ENCODE data around the gene CDIPT. TPM values are rescaled to one million over a fixed set of nuclear protein-coding genes. Genes with fewer than 3 reads are reported as not detected.

Gene CDIPT
- total and polyA plus RNA-seq, 2 of the 4 experiments (the other 2 are of a cell fraction), result 47.1 to 100 TPM

DNA sequence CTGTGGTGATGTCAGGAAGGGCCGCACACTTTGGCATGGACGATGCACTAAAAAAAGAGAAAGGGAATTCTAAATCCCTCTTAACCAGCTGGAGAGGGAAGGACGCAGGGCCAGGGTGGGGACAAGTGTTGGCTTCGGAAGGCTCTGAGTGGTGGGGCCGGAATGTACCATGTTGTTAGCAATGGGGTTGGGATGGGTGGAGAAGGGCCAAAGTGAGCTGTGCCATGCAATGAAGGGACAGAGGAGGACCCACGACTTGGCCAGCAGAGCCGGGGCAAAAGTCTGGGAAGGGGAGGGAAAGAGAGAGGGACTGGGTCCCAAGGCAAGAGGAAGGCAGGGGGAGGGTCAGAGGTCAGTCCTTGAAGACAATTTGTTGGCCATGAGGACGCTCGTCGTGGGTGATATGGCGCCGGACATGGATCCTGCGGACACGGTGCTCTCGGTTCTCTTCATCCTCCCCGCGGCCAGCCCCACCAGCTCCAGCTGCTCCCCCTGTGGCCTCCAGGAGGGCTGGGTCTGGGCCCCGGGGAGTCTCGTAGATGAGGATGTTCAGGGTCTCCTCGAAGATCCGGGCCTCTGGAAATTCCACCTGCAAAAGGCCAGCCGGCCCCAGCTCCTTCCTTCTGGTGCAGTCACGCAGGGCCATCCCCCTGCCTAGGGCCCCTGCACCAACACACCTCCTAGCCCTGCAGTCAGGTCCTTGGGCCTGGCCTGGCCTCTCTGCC, 43.7 kb upstream of the CDIPT start:
- Histone ChIP-seq H3K4me3 (ENCODE audit: insufficient read depth, low read depth, low read length) (no peak overlapping the region), H4K8ac (ENCODE audit: low read depth in 2 of 2, low read length in 2 of 2) (no peak overlapping the region), H2AK9ac (replicated peaks; ENCODE audit: low read depth, low read length, poor library complexity) (no peak overlapping the region), H3K14ac (replicated peaks; ENCODE audit: low read depth, low read length) (no peak overlapping the region), H2BK15ac (ENCODE audit: low read depth, low read length) (no peak overlapping the region), H3K36me3 (ENCODE audit: control insufficient read depth, insufficient read depth, low read length) (peaks cover 16% of the 10 kb centered on the region), H3K4me2 (ENCODE audit: low read depth, low read length) (no peak overlapping the region), H3K9ac (ENCODE audit: low read depth, low read length) (no peak overlapping the region), H3K27ac (ENCODE audit: insufficient read depth, low read length) (no peak overlapping the region), H2BK20ac (ENCODE audit: low read depth, low read length) (no peak overlapping the region), H3K9me3 (ENCODE audit: control insufficient read depth, insufficient read depth, low read length) (no peaks in the 10 kb centered on the region), H4K91ac (ENCODE audit: insufficient read depth, low read depth, low read length) (no peak overlapping the region), H3K56ac (ENCODE audit: extremely low read depth, insufficient read depth, low read length) (no peak overlapping the region), H3K4me1 (ENCODE audit: control insufficient read depth, insufficient read depth, low read length) (peaks cover 3% of the 10 kb centered on the region), H4K20me1 (ENCODE audit: insufficient read depth, low read length) (peaks cover 7% of the 10 kb centered on the region), H3K4ac (ENCODE audit: low read depth, low read length) (no peak overlapping the region), H2BK120ac (ENCODE audit: low read depth, low read length) (no peak overlapping the region), H3K79me1 (ENCODE audit: low read depth in 1 of 2, low read length in 2 of 2) (peaks cover 13 to 30% of the 10 kb centered on the region in 2 experiments), H3K9me1 (ENCODE audit: insufficient read depth, low read length) (peaks cover 21% of the 10 kb centered on the region), H2AFZ (replicated peaks; ENCODE audit: low read length, poor library complexity) (no peak overlapping the region), H3K27me3 (ENCODE audit: control insufficient read depth, insufficient read depth, low read length) (no peaks in the 10 kb centered on the region), H3K23ac (ENCODE audit: low read depth, low read length) (no peak overlapping the region), H2BK5ac (ENCODE audit: low read depth, low read length, poor library complexity, severe bottlenecking) (no peak overlapping the region), H3K18ac (ENCODE audit: low read depth, low read length) (no peak overlapping the region), H4K5ac (ENCODE audit: low read depth, low read length) (no peak overlapping the region), H2AK5ac (ENCODE audit: low read depth, low read length) (no peak overlapping the region)
- in situ Hi-C loops (cut with MboI; ENCODE audit: low sequenced_read_pairs) (no loop called here), intact Hi-C loops (cut with micrococcal nuclease) (no loop called here), dilution Hi-C loops (cut with HindIII; ENCODE audit: low sequenced_read_pairs, unreplicated experiment) (no loop called here)
- 92% methylated on average over 7 of the region's 23 CpGs; no CpG with 5 or more reads in 1 of the 2 experiments for WGBS, 2 experiments (ENCODE audit: extremely low coverage in 2 of 2, insufficient read length in 1 of 2)
- no peak for DNase-seq
- POLR2A ChIA-PET (ENCODE audit: unreplicated experiment), result no interaction called here
- BruUV-seq (replicated peaks), result no TSS peak
- no peak for ATAC-seq (ENCODE audit: low read depth)
- CTCF ChIA-PET, result no interaction called here
- TF ChIP-seq NFE2L2 (IDR thresholded peaks at IDR 0.05; ENCODE audit: low read depth, low read length) (no peak), POLR2A (IDR thresholded peaks at IDR 0.05; ENCODE audit: low read depth, low read length) (no peak), RAD21 (IDR thresholded peaks at IDR 0.05; ENCODE audit: low read length) (no peak), BHLHE40 (IDR thresholded peaks at IDR 0.05; ENCODE audit: low read depth, low read length) (no peak), RCOR1 (IDR thresholded peaks at IDR 0.05; ENCODE audit: insufficient replicate concordance, low read length) (no peak)
- TF ChIP-seq, protein P1, sequence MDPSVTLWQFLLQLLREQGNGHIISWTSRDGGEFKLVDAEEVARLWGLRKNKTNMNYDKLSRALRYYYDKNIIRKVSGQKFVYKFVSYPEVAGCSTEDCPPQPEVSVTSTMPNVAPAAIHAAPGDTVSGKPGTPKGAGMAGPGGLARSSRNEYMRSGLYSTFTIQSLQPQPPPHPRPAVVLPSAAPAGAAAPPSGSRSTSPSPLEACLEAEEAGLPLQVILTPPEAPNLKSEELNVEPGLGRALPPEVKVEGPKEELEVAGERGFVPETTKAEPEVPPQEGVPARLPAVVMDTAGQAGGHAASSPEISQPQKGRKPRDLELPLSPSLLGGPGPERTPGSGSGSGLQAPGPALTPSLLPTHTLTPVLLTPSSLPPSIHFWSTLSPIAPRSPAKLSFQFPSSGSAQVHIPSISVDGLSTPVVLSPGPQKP (IDR thresholded peaks at IDR 0.05; ENCODE audit: borderline replicate concordance, low read depth, low read length), result no peak

All from IMR-90 (cell line).